ENCODE data around the gene DCLRE1B. TPM values are rescaled to one million over a fixed set of nuclear protein-coding genes. Genes with fewer than 3 reads are reported as not detected.

The DCLRE1B gene
- polyA plus RNA-seq, 1 experiment = 2.7 TPM

DNA sequence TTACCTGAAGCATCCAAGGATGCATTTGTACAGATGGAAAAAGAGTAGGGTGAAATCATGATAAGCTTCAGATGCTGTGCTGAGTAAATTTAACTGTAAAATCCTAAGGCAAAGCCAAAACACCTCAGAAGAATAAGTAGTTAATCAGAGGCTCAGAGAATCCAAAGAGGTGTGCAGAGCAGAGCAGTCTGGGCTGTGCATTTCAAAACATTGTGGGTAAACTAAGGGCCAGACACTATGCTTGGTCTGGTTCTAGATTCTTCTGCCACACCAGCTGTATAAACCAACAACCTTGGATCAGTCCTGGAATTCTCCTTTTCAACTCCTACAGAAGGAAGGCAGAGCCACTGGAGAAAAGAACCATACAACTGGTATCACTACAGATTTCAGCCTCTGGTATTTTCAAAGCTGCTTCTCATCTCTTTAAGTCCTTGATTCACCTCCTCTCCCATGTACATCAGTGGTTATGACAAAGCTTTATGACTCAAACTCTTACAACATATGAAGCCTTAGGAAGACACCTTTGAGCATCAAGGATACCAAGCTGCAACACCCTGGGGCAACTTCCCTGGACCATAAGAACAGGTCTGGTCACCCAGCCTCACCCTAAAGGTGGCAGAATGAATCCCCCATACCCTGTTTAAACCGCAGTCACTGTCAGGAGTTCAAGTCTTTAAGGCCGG lies 12.4 kb downstream of the DCLRE1B start:
- DNase-seq (ENCODE audit: low read depth, low spot score) = no peak
- Histone ChIP-seq H3K27ac (ENCODE audit: low read depth, low read length) (peak overlapping the region; percentile 11), H3K27me3 (ENCODE audit: control insufficient read depth, insufficient read depth, low read length) (no peaks in the 10 kb centered on the region), H3K9me3 (ENCODE audit: control insufficient read depth, insufficient read depth, low read length) (no peaks in the 10 kb centered on the region), H3K4me3 (ENCODE audit: low read depth, low read length) (no peak overlapping the region)
- ChIA-PET POLR2A (interaction anchor here (0.6 kb wide), 1 partner anchor 845 kb away, joined by 6 read pairs; no protein-coding TSS in a partner anchor), CTCF (interaction anchor here (1.0 to 1.7 kb wide), 2 partner anchors 12 to 82 kb away, joined by 4 to 7 read pairs; no protein-coding TSS in a partner anchor)
- TF ChIP-seq, protein P1, sequence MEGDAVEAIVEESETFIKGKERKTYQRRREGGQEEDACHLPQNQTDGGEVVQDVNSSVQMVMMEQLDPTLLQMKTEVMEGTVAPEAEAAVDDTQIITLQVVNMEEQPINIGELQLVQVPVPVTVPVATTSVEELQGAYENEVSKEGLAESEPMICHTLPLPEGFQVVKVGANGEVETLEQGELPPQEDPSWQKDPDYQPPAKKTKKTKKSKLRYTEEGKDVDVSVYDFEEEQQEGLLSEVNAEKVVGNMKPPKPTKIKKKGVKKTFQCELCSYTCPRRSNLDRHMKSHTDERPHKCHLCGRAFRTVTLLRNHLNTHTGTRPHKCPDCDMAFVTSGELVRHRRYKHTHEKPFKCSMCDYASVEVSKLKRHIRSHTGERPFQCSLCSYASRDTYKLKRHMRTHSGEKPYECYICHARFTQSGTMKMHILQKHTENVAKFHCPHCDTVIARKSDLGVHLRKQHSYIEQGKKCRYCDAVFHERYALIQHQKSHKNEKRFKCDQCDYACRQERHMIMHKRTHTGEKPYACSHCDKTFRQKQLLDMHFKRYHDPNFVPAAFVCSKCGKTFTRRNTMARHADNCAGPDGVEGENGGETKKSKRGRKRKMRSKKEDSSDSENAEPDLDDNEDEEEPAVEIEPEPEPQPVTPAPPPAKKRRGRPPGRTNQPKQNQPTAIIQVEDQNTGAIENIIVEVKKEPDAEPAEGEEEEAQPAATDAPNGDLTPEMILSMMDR (IDR thresholded peaks at IDR 0.05; ENCODE audit: low read depth, low read length) = no peak

DNA sequence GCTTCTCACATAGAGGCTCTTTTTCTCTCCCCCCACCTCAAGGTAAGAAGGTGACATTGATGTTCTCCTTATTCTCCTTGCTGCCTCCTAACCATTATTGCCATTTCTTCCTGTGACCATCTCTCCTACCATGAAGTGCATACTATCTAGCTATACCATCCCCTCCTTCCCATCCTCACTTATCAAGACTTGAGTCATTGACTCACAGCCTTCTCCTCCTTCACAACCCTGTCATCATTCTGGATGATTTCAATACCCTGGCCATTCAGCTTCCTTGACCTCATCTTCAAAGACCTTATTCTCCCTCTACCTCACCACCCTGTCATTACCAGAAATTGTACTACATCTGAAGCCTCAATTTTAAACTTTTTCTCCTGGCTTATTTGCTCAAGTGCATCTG lies 13.1 kb downstream of the DCLRE1B start:
- no peak for DNase-seq (ENCODE audit: low read depth, low spot score)
- CTCF ChIA-PET = interaction anchor here (1.0 to 1.7 kb wide), 2 partner anchors 12 to 83 kb away, joined by 4 to 7 read pairs; no protein-coding TSS in a partner anchor

DNA sequence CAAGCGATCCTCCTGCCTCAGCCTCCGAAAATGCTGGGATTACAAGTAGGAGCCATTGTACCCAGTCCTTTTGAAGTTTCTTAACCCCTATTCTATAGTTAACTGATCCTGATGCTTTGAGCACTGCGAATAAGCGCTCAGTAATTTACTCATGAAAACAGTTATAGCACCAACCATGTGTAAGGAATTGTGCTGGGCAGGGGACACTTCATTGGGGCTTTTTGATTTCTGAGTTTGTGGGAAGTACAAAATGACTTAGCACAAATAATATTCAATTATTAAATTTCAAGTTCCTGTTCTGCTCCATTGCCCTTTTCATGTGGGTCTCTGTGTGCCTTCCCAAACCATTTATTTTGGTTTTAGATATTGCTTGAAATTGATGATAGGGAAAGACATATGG lies 17.8 kb downstream of the DCLRE1B start:
- TF ChIP-seq, protein P1 (IDR thresholded peaks at IDR 0.05; ENCODE audit: low read depth, low read length) = no peak
- ChIA-PET POLR2A (no interaction called here), CTCF (no interaction called here)
- no peaks in the 10 kb centered on the region for H3K9me3 ChIP-seq (ENCODE audit: control insufficient read depth, insufficient read depth, low read length)
- DNase-seq (ENCODE audit: low read depth, low spot score) = no peak
- H3K27me3 ChIP-seq (ENCODE audit: control insufficient read depth, insufficient read depth, low read length) = peaks cover 7% of the 10 kb centered on the region
- no peak overlapping the region for H3K27ac ChIP-seq (ENCODE audit: low read depth, low read length)
- no peak overlapping the region for H3K4me3 ChIP-seq (ENCODE audit: low read depth, low read length)

More for the DNA sequence above, 13.1 kb downstream of the DCLRE1B start:
- TF ChIP-seq, protein P1 (IDR thresholded peaks at IDR 0.05; ENCODE audit: low read depth, low read length) = no peak
- H3K4me3 ChIP-seq (ENCODE audit: low read depth, low read length) = no peak overlapping the region
- POLR2A ChIA-PET = no interaction called here
- H3K27ac ChIP-seq (ENCODE audit: low read depth, low read length) = peak overlapping the region; percentile 11
- H3K27me3 ChIP-seq (ENCODE audit: control insufficient read depth, insufficient read depth, low read length) = peaks cover 4% of the 10 kb centered on the region
- no peaks in the 10 kb centered on the region for H3K9me3 ChIP-seq (ENCODE audit: control insufficient read depth, insufficient read depth, low read length)

DNA sequence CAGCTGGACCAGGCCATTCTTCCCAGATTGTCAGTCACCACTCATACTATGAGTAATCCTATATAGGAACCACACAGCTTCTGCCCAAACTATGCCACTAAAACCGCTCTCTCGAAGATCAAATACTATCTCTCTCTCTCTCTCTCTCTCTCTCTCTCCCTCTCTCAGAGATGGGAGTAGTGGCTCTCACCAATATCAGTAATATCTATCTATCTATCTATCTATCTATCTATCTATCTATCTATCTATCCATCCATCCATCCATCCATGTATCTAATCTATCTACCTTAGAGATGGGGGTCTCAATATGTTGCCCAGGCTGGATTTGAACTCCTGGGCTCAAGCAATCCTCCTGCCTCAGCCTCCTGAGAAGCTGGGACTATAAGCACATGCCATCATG lies 19.3 kb downstream of the DCLRE1B start:
- Histone ChIP-seq H3K27me3 (ENCODE audit: control insufficient read depth, insufficient read depth, low read length) (peaks cover 7% of the 10 kb centered on the region), H3K4me3 (ENCODE audit: low read depth, low read length) (no peak overlapping the region), H3K9me3 (ENCODE audit: control insufficient read depth, insufficient read depth, low read length) (no peaks in the 10 kb centered on the region), H3K27ac (ENCODE audit: low read depth, low read length) (no peak overlapping the region)
- TF ChIP-seq, protein P1 (IDR thresholded peaks at IDR 0.05; ENCODE audit: low read depth, low read length) = no peak
- no peak for DNase-seq (ENCODE audit: low read depth, low spot score)
- ChIA-PET POLR2A (interaction anchor here (0.6 to 0.7 kb wide), 3 partner anchors 10 to 1334 kb away, joined by 3 to 6 read pairs (median 5); no protein-coding TSS in a partner anchor), CTCF (no interaction called here)
